PC-3 (cell line): ENCODE measurements around the gene OVOL3.

ENCODE experiments used
- CTCF ChIP-seq: fragments of 300-600 bp; sonication (generic); conservative IDR thresholded peaks from 2 replicates; pipeline ENCODE4 v1.5.1; 2017; ENCODE audit warnings: antibody characterized with exemption, low read depth, mild to moderate bottlenecking, low read length
- EZH2 ChIP-seq: fragments of 300-600 bp; sonication (generic); IDR thresholded peaks from one replicate; pipeline ENCODE4 v1.6.1; 2017; ENCODE audit warnings: antibody characterized with exemption, mild to moderate bottlenecking, low read length; ENCODE audit not compliant: unreplicated experiment
- EZH2phosphoT487 ChIP-seq: fragments of 300-600 bp; sonication (generic); IDR thresholded peaks from 2 replicates; pipeline ENCODE4 v1.6.1; 2018; ENCODE audit warnings: mild to moderate bottlenecking, antibody characterized with exemption, low read length, borderline replicate concordance

- no peak for TF ChIP-seq CTCF
- TF ChIP-seq EZH2: no peak
- TF ChIP-seq EZH2phosphoT487: no peak
These were observed 50.1 kb downstream of the OVOL3 start for GRCh38 chr19:36160821-36161596.
